ENCODE measurements around the gene CCDC8.

Gene CCDC8, protein sequence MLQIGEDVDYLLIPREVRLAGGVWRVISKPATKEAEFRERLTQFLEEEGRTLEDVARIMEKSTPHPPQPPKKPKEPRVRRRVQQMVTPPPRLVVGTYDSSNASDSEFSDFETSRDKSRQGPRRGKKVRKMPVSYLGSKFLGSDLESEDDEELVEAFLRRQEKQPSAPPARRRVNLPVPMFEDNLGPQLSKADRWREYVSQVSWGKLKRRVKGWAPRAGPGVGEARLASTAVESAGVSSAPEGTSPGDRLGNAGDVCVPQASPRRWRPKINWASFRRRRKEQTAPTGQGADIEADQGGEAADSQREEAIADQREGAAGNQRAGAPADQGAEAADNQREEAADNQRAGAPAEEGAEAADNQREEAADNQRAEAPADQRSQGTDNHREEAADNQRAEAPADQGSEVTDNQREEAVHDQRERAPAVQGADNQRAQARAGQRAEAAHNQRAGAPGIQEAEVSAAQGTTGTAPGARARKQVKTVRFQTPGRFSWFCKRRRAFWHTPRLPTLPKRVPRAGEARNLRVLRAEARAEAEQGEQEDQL

DNA sequence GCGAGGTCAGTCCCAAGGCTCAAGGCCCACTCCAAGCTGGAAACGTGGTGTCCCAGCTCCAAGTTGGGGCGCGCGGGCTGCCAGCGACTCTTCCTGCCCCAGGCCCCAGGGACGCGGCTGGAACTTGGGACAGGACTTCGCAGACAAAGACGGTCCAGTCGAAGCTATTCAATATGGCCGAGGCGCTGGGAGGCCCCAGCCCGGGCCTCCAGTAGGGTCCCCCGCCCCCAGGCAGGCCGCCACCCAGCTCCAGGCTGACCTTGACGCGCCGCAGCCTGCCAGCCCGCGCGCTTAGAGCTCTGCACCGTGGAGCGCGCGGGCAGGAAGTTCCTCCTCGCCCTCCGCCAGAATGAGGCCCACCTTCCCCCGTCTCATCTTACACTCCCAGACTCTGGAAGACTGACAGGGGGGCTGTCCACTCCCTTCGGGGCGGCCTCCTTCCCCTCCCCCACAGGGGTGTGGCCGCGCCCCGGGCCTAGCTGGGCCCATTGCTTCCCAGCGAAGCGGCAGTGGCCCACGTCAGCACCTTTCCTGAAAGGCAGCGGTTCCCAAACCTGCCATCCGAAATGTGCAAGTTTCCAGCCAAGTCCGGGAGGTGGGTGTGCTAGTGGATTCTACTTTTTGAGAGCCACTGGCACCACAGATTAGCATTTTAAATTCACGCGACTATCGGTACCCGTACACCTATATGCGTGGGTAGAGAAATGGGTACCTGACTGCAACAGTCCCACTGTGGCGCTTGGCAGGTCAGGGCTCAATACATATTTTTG is at the start of gene CCDC8:
Gene CCDC8, minus strand, starts transcription at position 303 of the 770 bp plus-strand sequence. CDS start 754 bp downstream, outside the sequence.
- DNase-seq (ENCODE audit: low read depth), result peak; percentile 79
- TF ChIP-seq POLR2A (IDR thresholded peaks at IDR 0.05; ENCODE audit: extremely low read depth, insufficient read length), result peak; percentile 37
- TF ChIP-seq, protein P1, sequence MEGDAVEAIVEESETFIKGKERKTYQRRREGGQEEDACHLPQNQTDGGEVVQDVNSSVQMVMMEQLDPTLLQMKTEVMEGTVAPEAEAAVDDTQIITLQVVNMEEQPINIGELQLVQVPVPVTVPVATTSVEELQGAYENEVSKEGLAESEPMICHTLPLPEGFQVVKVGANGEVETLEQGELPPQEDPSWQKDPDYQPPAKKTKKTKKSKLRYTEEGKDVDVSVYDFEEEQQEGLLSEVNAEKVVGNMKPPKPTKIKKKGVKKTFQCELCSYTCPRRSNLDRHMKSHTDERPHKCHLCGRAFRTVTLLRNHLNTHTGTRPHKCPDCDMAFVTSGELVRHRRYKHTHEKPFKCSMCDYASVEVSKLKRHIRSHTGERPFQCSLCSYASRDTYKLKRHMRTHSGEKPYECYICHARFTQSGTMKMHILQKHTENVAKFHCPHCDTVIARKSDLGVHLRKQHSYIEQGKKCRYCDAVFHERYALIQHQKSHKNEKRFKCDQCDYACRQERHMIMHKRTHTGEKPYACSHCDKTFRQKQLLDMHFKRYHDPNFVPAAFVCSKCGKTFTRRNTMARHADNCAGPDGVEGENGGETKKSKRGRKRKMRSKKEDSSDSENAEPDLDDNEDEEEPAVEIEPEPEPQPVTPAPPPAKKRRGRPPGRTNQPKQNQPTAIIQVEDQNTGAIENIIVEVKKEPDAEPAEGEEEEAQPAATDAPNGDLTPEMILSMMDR (IDR thresholded peaks at IDR 0.05; ENCODE audit: low read depth, low read length), result no peak
- TF ChIP-seq, protein P2, sequence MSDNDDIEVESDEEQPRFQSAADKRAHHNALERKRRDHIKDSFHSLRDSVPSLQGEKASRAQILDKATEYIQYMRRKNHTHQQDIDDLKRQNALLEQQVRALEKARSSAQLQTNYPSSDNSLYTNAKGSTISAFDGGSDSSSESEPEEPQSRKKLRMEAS (IDR thresholded peaks at IDR 0.05; ENCODE audit: low read depth, low read length), result no peak
- TF ChIP-seq MYC (IDR thresholded peaks at IDR 0.05; ENCODE audit: low read depth, low read length), result 0 out of 2 replicates have a peak, but pooled peaks have one; percentile 38
- H3K4me3 ChIP-seq (ENCODE audit: low read depth, low read length), result peak within 1 kb of the TSS; percentile 38

DNA sequence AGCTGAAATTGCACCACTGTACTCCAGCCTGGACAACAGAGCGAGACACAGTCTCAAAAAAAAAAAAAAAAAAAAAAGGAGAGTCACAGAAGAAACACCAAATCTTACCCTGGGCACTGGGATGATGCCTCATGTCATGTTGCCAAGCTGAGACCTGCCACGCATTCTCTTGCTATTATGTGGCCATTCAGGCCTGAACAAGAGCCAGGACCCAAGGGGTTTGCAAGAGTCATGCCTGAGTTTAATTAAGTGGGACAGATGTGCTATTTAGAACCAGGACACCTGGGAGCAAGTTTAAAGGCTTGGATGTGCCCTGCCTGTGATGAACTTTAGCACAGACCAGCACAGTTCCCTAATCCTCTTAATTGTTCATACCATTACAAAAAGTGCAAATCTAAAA is 48.2 kb upstream of the CCDC8 start:
- TF ChIP-seq, protein P1 (IDR thresholded peaks at IDR 0.05; ENCODE audit: low read depth, low read length), result no peak
- TF ChIP-seq, protein P2 (IDR thresholded peaks at IDR 0.05; ENCODE audit: low read depth, low read length), result no peak
- TF ChIP-seq POLR2A (IDR thresholded peaks at IDR 0.05; ENCODE audit: extremely low read depth, insufficient read length) (no peak), MYC (IDR thresholded peaks at IDR 0.05; ENCODE audit: low read depth, low read length) (no peak)
- no peak for DNase-seq (ENCODE audit: low read depth)
- no peak overlapping the region for H3K4me3 ChIP-seq (ENCODE audit: low read depth, low read length)

DNA sequence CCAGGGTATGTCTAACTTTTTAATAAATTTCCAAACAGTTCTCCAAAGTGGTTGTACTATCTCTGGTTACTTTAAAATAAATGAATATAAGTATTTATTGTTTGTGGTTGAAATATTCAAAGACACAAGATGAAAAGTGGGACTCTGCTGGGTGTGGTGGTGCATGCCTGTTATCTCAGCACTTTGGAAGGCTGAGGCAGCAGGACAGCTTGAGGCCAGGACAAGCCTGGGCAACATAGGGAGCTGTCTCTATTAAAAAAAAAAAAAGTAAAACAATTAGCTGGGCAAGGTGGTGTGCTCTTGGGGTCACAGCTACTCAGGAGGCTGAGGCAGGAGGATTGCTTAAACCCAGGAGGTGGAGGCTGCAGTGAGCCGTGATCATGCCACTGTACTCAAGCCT is 47.6 kb upstream of the CCDC8 start:
- H3K4me3 ChIP-seq (ENCODE audit: low read depth, low read length), result no peak overlapping the region
- DNase-seq (ENCODE audit: low read depth), result no peak
- TF ChIP-seq POLR2A (IDR thresholded peaks at IDR 0.05; ENCODE audit: extremely low read depth, insufficient read length), result no peak
- TF ChIP-seq, protein P1 (IDR thresholded peaks at IDR 0.05; ENCODE audit: low read depth, low read length), result no peak
- TF ChIP-seq, protein P2 (IDR thresholded peaks at IDR 0.05; ENCODE audit: low read depth, low read length), result no peak
- TF ChIP-seq MYC (IDR thresholded peaks at IDR 0.05; ENCODE audit: low read depth, low read length), result no peak

DNA sequence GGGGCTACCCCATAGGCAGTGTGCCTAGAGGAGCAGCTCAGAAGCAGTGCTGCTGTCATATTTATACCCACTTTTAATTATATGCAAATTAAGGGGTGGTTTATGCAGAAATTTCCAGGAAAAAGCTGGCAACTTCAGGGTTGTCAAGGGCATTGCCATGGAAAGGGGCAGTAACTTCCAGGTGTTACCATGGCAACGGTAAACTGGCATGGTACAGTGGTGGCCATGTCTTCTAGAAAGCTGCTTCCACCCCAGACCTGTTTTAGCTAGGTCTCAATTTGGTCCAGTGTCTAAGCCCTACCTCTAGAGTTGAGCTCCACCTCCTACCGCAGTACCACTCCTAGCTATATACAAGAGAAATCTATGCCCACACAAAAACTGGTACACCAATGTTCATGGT is 46.7 kb upstream of the CCDC8 start:
- DNase-seq (ENCODE audit: low read depth), result no peak
- H3K4me3 ChIP-seq (ENCODE audit: low read depth, low read length), result no peak overlapping the region
- TF ChIP-seq, protein P2 (IDR thresholded peaks at IDR 0.05; ENCODE audit: low read depth, low read length), result no peak
- no peak for TF ChIP-seq MYC (IDR thresholded peaks at IDR 0.05; ENCODE audit: low read depth, low read length)
- TF ChIP-seq POLR2A (IDR thresholded peaks at IDR 0.05; ENCODE audit: extremely low read depth, insufficient read length), result no peak
- TF ChIP-seq, protein P1 (IDR thresholded peaks at IDR 0.05; ENCODE audit: low read depth, low read length), result no peak

DNA sequence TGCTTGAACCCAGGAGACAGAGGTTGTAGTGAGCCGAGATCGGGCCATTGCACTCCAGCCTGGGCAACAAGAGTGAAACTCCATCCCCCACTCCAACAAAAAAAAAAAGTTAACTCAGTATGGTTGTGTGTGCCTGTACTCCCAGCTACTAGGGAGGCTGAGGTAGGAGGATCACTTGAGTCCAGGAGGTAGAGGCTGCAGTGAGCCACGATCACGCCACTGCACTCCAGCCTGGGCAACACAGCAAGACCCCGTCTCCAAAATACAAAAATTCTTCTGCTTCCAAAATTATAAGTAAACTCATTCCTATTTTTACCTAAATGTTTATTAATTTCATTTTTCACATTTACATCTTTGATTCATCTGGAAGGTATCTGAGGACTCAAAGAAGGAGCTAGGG is 43.6 kb upstream of the CCDC8 start:
- TF ChIP-seq, protein P2 (IDR thresholded peaks at IDR 0.05; ENCODE audit: low read depth, low read length), result no peak
- TF ChIP-seq, protein P1 (IDR thresholded peaks at IDR 0.05; ENCODE audit: low read depth, low read length), result no peak
- TF ChIP-seq POLR2A (IDR thresholded peaks at IDR 0.05; ENCODE audit: extremely low read depth, insufficient read length), result no peak
- TF ChIP-seq MYC (IDR thresholded peaks at IDR 0.05; ENCODE audit: low read depth, low read length), result no peak
- no peak for DNase-seq (ENCODE audit: low read depth)
- H3K4me3 ChIP-seq (ENCODE audit: low read depth, low read length), result no peak overlapping the region

Measured in NB4 (cell line).